K562 (cell line): Measurements from ENCODE around the gene TMEM229B. TPM values are rescaled to one million over a fixed set of nuclear protein-coding genes. Genes with fewer than 3 reads are reported as not detected.

Experiments used
- ATAC-seq: fragments of 200-7000 bp; cut with Tn5 transposase; 3 replicates; pipeline ENCODE4 v1.9.1; 2020; ENCODE audit warnings: moderate library complexity
- BruUV-seq: library from RNA; stranded (reverse); fragments of 400-500 nt; replicated peaks from 2 replicates; lab custom pipeline; 2021; lab: Mats Ljungman, UMichigan
- CTCF ChIA-PET: fragments of 300-600 bp; formaldehyde crosslinking; extraction: SDS; loops from one replicate; lab custom pipeline; 2021; ENCODE audit warnings: low intra/inter-chr PET ratio; lab: Yijun Ruan, JAX
- POLR2A ChIA-PET: fragments of 300-600, 350-650 bp; sonication (Branson Sonifier 250); formaldehyde crosslinking; extraction: SDS; loops from one replicate; lab custom pipeline; 2021; ENCODE audit warnings: antibody characterized with exemption, inconsistent platforms; lab: Yijun Ruan, JAX
- DNase-seq, 4 experiments: peaks; one replicate each; pipeline versions ENCODE4 v3.0.0 to v3.0.0-alpha.2; 2011 to 2018; ENCODE audit warnings: low spot score in 3 of 4, mixed read lengths in 3 of 4; ENCODE audit errors: extremely low read depth in 1 of 4
- FAIRE-seq: peaks from 2 replicates; lab custom pipeline; 2011; peaks lifted over from hg19 to GRCh38; lab: Jason Lieb, UNC
- H2AFZ ChIP-seq: 2 replicates; pipeline ENCODE4 v1.6.0; 2011; ENCODE audit warnings: low read depth, low read length, control low read depth, inconsistent platforms
- H3K27ac ChIP-seq: fragments of 200-600 bp; 3 replicates; pipeline ENCODE4 v1.8.0; 2011; ENCODE audit warnings: low read depth, mild to moderate bottlenecking, control low read depth, inconsistent platforms, low read length, moderate library complexity, mixed read lengths; ENCODE audit errors: extremely low read depth
- H3K27me3 ChIP-seq, 2 experiments: fragments of 300-600 bp in 1 of 2; 2 replicates in 1 of 2; 3 replicates in 1 of 2; pipeline versions ENCODE4 v1.6.0 to v1.8.0; 2011; ENCODE audit warnings: inconsistent platforms in 2 of 2, low read length in 2 of 2, mild to moderate bottlenecking in 1 of 2, mixed read lengths in 1 of 2, moderate library complexity in 1 of 2; ENCODE audit not compliant: control insufficient read depth in 2 of 2, insufficient read depth in 2 of 2
- H3K36me3 ChIP-seq: fragments of 300-600 bp; 3 replicates; pipeline ENCODE4 v1.8.0; 2011; ENCODE audit warnings: mild to moderate bottlenecking, low read length, inconsistent platforms; ENCODE audit not compliant: control insufficient read depth, insufficient read depth
- H3K4me1 ChIP-seq, 2 experiments: fragments of 200-600 bp in 1 of 2; replicated peaks in 1 of 2; 2 replicates in 1 of 2; 3 replicates in 1 of 2; pipeline versions ENCODE4 v1.5.1 to v1.8.0; 2011; ENCODE audit warnings: inconsistent platforms in 2 of 2, low read length in 2 of 2, mild to moderate bottlenecking in 1 of 2, mixed read lengths in 1 of 2, moderate library complexity in 1 of 2; ENCODE audit not compliant: control insufficient read depth in 2 of 2, insufficient read depth in 2 of 2
- H3K4me2 ChIP-seq: 2 replicates; pipeline ENCODE4 v1.6.1; 2011; ENCODE audit warnings: low read length, control low read depth, inconsistent platforms, mixed read lengths; ENCODE audit not compliant: insufficient read depth
- H3K4me3 ChIP-seq: fragments of 200-600 bp; sonication (generic), shearing (Covaris generic); 2 replicates; pipeline ENCODE4 v1.5.1; 2016; ENCODE audit warnings: control low read depth, inconsistent platforms
- H3K79me2 ChIP-seq: fragments of 200-600 bp; 3 replicates; pipeline ENCODE4 v1.8.0; 2011; ENCODE audit warnings: low read length, inconsistent platforms; ENCODE audit not compliant: control insufficient read depth, insufficient read depth
- H3K9ac ChIP-seq, 2 experiments: 2 replicates each; pipeline versions ENCODE4 v1.6.0 to v1.6.1; 2011; ENCODE audit warnings: low read depth in 2 of 2, low read length in 2 of 2, control low read depth in 1 of 2, inconsistent platforms in 1 of 2, mild to moderate bottlenecking in 1 of 2, mixed read lengths in 1 of 2; ENCODE audit not compliant: insufficient read depth in 1 of 2
- H3K9me1 ChIP-seq: one replicate; pipeline ENCODE4 v1.6.0; 2011; ENCODE audit warnings: inconsistent platforms, mild to moderate bottlenecking, low read length, moderate library complexity; ENCODE audit not compliant: control insufficient read depth, insufficient read depth
- H3K9me3 ChIP-seq: replicated peaks from 2 replicates; pipeline ENCODE4 v1.5.1; 2011; ENCODE audit warnings: low read depth, low read length, inconsistent platforms; ENCODE audit not compliant: control insufficient read depth, insufficient read depth
- H4K20me1 ChIP-seq: replicated peaks from 2 replicates; pipeline ENCODE4 v1.6.1; 2011; ENCODE audit warnings: low read length, inconsistent platforms, mixed read lengths; ENCODE audit not compliant: control insufficient read depth, insufficient read depth
- ARHGAP35 ChIP-seq: fragments of 450-650 bp; IDR thresholded peaks from 2 replicates; pipeline ENCODE4 v1.6.1; 2018; ENCODE audit not compliant: partially characterized antibody
- CEBPG ChIP-seq, 3 experiments: fragments of 200-800 bp in 1 of 3; sonication (Bioruptor generic) in 1 of 3; sonication (generic) in 1 of 3; formaldehyde crosslinking in 1 of 3; IDR thresholded peaks in 2 of 3; conservative IDR thresholded peaks in 1 of 3; 2 replicates each; pipeline versions ENCODE4 v1.6.1 to v1.8.0; 2016 to 2022; ENCODE audit warnings: missing compliant biosample characterization in 2 of 3, missing genetic modification characterization in 2 of 3, mild to moderate bottlenecking in 1 of 3, missing genetic modification reagents in 1 of 3
- CTCF ChIP-seq, 3 experiments: IDR thresholded peaks in 2 of 3; conservative IDR thresholded peaks in 1 of 3; 2 replicates each; pipeline ENCODE4 v1.5.1; 2011 to 2012; ENCODE audit warnings: low read length in 3 of 3, mild to moderate bottlenecking in 3 of 3, control low read depth in 2 of 3, improper control_type of control experiment in 1 of 3, inconsistent platforms in 1 of 3, low read depth in 1 of 3, mixed read lengths in 1 of 3, moderate library complexity in 1 of 3; ENCODE audit not compliant: insufficient read depth in 2 of 3
- FOXA3 ChIP-seq, 2 experiments: fragments of 450-650 bp in 1 of 2; sonication (generic) in 1 of 2; formaldehyde crosslinking; IDR thresholded peaks in 1 of 2; conservative IDR thresholded peaks in 1 of 2; 2 replicates each; pipeline versions ENCODE4 v1.4.0 to v1.8.0; 2020 to 2022; ENCODE audit warnings: mild to moderate bottlenecking in 2 of 2, missing genetic modification reagents in 1 of 2
- KLF10 ChIP-seq: fragments of 250-450 bp; sonication (Bioruptor Pico); IDR thresholded peaks from 2 replicates; pipeline ENCODE4 v1.6.1; 2021; ENCODE audit warnings: matching md5 sums
- NCOA2 ChIP-seq, 2 experiments: fragments of 450-650 bp; IDR thresholded peaks; 2 replicates each; pipeline ENCODE4 v1.6.1; 2018; ENCODE audit warnings: mild to moderate bottlenecking in 2 of 2, moderate library complexity in 1 of 2; ENCODE audit not compliant: partially characterized antibody in 2 of 2
- NKRF ChIP-seq: fragments of 450-650 bp; IDR thresholded peaks from 2 replicates; pipeline ENCODE4 v1.6.1; 2016; ENCODE audit warnings: borderline replicate concordance
- POLR3G ChIP-seq: IDR thresholded peaks from 2 replicates; pipeline ENCODE4 v1.6.1; 2011; ENCODE audit not compliant: insufficient read length, insufficient replicate concordance; ENCODE audit errors: extremely low read depth
- SFPQ ChIP-seq: fragments of 200-400 bp; formaldehyde crosslinking; IDR thresholded peaks from 2 replicates; pipeline ENCODE4 v1.6.1; 2017; ENCODE audit warnings: mild to moderate bottlenecking, low read depth, low read length, moderate library complexity
- SMARCE1 ChIP-seq: fragments of 450-650 bp; IDR thresholded peaks from 2 replicates; pipeline ENCODE4 v1.7.1; 2016; ENCODE audit warnings: mild to moderate bottlenecking
- ZNF586 ChIP-seq: fragments of 450-650 bp; formaldehyde crosslinking; conservative IDR thresholded peaks from 2 replicates; pipeline ENCODE4 v1.4.0; 2020; ENCODE audit warnings: mild to moderate bottlenecking, moderate library complexity
- ZNF655 ChIP-seq: fragments of 250-450 bp; sonication (Bioruptor Pico); IDR thresholded peaks from 2 replicates; pipeline ENCODE4 v1.5.0; 2021
- WGBS: fragments of 100-300 bp; shearing (Covaris generic); methylation state at CpG from one replicate; pipeline ENCODE4 v1.1.6; 2016; ENCODE audit warnings: low coverage, mixed read lengths; ENCODE audit not compliant: insufficient coverage; ENCODE audit errors: missing lambda C conversion rate; 5-methylcytosine and 5-hydroxymethylcytosine counted together
- in situ Hi-C: fragments of 300-500 bp; cut with MboI; formaldehyde crosslinking; loops from 4 replicates; pipeline ENCODE4 v1.15.0; 2018; ENCODE audit warnings: inconsistent platforms, mixed read lengths
- intact Hi-C: fragments of 100-400 bp; cut with micrococcal nuclease; formaldehyde crosslinking; loops from 2 replicates; pipeline ENCODE4 v1.14.2; 2022
- polyA plus RNA-seq, 8 experiments: library from polyadenylated mRNA; depleted of rRNA in 4 of 8; stranded (reverse) in 5 of 8; unstranded in 3 of 8; fragments of >200 nt; fragmentation: Nextera tagmentation in 2 of 8; fragmentation: Illumina TruSeq in 1 of 8; extraction: Ambion mirVana in 2 of 8; extraction: Trizol in 1 of 8; gene quantifications; 2 replicates each; pipeline versions ENCODE4 v1.2.1 to v1.2.3, GENCODE V29; 2011 to 2014; ENCODE audit warnings: inconsistent platforms in 1 of 8, missing spikeins in 1 of 8
- total RNA-seq, 7 experiments: library from RNA; depleted of rRNA in 6 of 7; stranded (reverse); fragments of >200 nt in 6 of 7; fragmentation: Illumina TruSeq in 2 of 7; extraction: Trizol in 2 of 7; gene quantifications; 2 replicates each; pipeline versions ENCODE4 v1.2.1 to v1.2.3, GENCODE V29; 2011 to 2021; ENCODE audit warnings: low replicate concordance in 1 of 7

The TMEM229B gene
- total and polyA plus RNA-seq, 9 of the 15 experiments (the other 6 are each of a cell fraction or from before 2014, with no cell fraction given), result not detected

GRCh38 chr14:67513631-67514108 lies 25.1 kb upstream of the TMEM229B start:
- Histone ChIP-seq H3K9me1 (no peaks in the 10 kb centered on the region), H3K9me3 (no peaks in the 10 kb centered on the region), H3K4me3 (no peak overlapping the region), H3K27me3 (peaks cover 6 to 40% of the 10 kb centered on the region in 2 experiments; a peak in 3 of 5 replicates), H4K20me1 (no peaks in the 10 kb centered on the region), H3K79me2 (no peaks in the 10 kb centered on the region), H2AFZ (no peak overlapping the region), H3K36me3 (no peaks in the 10 kb centered on the region), H3K4me2 (no peak overlapping the region), H3K9ac (no peak overlapping the region), H3K4me1 (peaks cover 0 to 16% of the 10 kb centered on the region in 2 experiments; a peak in 2 of 5 replicates), H3K27ac (no peak overlapping the region)
- FAIRE-seq (no peak), ATAC-seq (no peak), DNase-seq (no peak)
- WGBS, result no CpG with 5 or more reads among the region's 1 CpG
- in situ Hi-C loops (no loop called here), intact Hi-C loops (no loop called here)
- ChIA-PET POLR2A (interaction anchor here (0.6 kb wide), 1 partner anchor 906 kb away, joined by 4 read pairs; no protein-coding TSS in a partner anchor), CTCF (no interaction called here)
- BruUV-seq, result no TSS peak
- no peak for TF ChIP-seq ZNF586 (CRISPR knock-in tag)
- TF ChIP-seq KLF10 (CRISPR knock-in tag), result no peak
- TF ChIP-seq ZNF655 (CRISPR knock-in tag), result no peak
- TF ChIP-seq POLR3G, result no peak
- TF ChIP-seq NCOA2 (IDR thresholded peaks at IDR 0.05; ENCODE audit: partially characterized antibody in 2 of 2), result no peak
- no peak for TF ChIP-seq FOXA3 (CRISPR knock-in tag; conservative IDR thresholded peaks at IDR 0.05 in 1 of 2, IDR thresholded peaks at IDR 0.05 in 1 of 2)
- TF ChIP-seq SFPQ, result no peak
- no peak for TF ChIP-seq NKRF
- TF ChIP-seq CEBPG (CRISPR knock-in tag; IDR thresholded peaks at IDR 0.05), result no peak
- no peak for TF ChIP-seq CEBPG (tag; conservative IDR thresholded peaks at IDR 0.05 in 1 of 2, IDR thresholded peaks at IDR 0.05 in 1 of 2)
- no peak for TF ChIP-seq ARHGAP35
- TF ChIP-seq SMARCE1, result no peak
- TF ChIP-seq CTCF (IDR thresholded peaks at IDR 0.05 in 2 of 3, conservative IDR thresholded peaks at IDR 0.05 in 1 of 3; ENCODE audit: insufficient read depth in 2 of 3, low read depth in 1 of 3, low read length in 3 of 3), result no peak
